Stromal cell of bone marrow (primary cell): ENCODE data around the gene HSPB1.
"Not testable (repeated sequence)": the region's sequence is repeated elsewhere in the genome, so short reads cannot be mapped to it uniquely, and the experiment has no call there.

Experiments
- DNase-seq: peaks from one replicate; pipeline ENCODE4 v3.0.0-alpha.2; 2012; ENCODE audit warnings: low read depth

The HSPB1 gene

DNA sequence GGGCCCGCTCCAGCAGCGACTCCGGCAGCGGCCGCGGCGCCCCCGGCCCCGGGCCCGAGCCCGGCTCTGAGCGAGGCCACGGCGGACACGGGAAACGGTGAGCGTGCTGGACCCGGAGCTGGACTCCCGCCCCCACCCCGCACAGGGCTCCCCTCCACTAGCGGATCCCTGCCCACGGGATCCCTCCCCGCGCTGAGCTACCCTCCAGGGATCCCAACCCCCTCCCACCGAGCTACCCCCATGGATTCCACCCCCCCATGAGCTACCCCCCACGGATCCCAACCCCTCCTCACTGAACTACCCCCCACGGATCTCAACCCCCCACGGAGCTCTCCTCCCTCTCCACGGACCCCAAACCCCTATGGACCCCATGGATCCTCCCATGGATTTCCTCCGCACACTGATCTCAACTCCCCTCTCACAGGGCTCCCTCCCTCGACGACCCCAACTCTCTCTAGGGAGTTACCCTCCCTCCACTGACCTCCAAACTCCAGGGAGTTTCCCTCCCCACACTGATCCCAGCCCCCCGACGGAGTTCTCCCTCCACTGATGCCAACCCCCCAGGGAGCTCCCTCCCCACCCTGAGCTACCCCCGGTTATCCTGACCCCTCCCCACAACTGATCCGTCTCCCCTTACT is 20.6 kb upstream of the HSPB1 start:
- DNase-seq, result no peak

DNA sequence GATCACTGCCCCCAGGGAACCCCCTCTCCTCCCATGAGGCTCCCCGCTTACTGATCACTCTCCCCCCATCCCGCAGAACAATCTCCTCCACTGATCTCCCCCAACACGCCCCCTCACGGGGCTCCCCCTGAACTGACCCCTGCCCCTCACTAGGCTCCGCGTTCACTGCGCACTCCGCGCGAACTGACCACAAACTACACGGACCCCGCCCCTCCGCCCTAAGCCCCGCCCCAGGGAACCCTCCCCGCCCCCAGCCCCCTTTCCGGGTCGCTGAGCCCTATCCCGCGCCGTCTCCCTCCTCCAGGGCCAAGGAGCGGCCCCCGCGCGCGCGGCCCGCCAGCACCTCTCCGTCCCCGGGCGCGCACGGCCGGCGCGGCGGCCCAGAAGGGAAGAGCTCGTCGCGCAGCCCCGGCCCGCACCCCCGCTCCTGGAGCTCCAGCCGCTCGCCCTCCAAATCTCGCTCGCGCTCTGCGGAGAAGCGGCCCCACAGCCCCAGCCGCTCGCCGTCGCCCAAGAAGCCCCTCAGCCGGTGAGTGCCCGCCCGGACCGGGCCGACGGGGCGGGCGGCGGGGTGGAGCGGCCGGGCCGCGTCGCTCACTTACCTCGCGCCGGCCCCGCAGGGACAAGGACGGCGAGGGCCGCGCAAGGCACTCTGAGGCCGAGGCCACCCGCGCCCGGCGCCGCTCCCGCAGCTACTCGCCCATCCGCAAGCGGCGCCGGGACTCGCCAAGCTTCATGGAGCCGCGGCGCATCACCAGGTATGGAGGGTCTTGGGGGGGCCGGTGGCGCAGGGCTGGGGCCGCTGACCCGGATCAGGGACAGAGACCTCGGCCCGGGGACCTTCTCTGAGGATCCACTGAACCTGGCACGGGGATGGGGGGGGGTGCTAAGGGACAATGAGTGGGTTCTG is 19.9 kb upstream of the HSPB1 start:
- no peak for DNase-seq

DNA sequence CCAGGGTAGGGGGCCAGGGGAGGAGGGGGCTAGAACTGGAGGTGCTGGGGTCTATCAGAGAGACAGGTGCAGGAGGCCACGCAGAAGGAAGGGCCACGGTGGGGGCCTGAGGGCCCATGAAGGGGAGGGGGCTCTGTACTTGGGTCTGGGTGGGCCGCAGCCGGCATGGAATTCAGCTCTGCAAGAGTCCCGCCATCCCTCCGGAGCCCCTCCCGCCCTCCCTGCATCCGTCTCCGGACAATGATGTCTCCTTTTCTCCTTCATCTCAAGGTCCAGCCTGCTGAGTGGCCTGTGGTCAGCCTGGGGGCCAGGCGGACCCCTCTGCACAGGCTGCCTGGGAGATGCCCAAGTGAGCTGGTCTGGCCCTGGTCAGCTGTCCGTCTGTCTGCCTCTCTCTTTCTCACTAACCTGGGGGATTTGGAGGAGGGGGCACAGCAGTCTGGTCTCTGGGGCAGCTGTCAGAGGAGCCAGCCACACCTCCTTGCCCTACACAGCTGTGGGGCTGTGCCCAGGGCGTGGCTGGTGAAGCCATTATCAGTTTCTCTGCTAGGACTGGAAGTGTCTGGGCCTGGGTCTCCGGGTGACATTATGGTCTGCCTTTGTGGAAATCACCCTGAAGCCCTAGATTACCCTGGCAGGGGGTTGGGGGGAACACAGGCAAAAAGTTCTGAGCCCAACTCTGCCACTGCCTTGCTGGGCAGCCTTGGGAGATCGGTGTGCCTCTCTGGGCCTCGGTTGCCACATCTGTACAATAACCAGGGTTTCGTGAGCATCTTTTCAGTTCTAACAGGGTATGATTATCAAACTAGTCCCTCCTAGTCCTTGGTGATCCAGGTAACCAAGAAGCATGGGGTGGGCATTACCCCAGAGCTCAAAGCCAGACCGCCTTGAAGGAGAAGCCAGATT is 19.0 kb upstream of the HSPB1 start:
- DNase-seq, result no peak

DNA sequence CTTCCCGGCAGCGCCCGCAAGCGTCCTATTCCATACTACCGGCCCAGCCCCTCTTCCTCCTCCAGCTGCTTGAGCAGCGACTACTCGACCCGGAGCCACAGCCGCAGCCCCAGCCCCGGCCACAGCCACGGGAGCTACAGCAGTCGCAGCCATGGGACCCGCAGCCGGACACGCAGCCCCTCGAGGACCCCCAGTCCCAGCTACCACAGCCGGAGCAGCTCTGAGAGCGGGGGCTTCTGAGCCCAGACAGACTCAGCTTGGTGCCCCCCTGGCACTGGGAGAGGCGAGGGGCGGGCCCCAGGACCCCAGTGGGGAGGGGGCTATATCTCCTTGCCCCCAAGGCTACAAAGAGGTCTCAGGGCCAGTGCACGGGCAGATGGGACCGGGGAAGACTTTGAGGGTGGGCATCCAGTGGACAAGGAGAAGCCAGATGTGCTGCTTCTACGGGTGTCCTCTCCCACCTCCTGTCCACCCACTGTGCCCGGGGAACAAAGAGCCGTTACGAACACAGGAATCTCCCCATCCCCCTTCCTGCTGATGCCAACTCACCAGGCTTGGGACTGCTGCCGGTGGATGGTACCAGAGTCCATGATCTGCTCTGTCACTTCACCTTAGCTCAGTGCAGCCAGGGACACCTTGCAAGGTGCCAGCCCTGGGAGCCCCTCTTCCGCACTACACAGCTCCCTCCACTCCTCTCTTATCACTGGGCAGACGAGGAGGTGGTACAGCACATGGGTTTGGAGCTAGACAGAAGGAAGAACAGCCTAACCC is 16.7 kb upstream of the HSPB1 start:
- no peak for DNase-seq

DNA sequence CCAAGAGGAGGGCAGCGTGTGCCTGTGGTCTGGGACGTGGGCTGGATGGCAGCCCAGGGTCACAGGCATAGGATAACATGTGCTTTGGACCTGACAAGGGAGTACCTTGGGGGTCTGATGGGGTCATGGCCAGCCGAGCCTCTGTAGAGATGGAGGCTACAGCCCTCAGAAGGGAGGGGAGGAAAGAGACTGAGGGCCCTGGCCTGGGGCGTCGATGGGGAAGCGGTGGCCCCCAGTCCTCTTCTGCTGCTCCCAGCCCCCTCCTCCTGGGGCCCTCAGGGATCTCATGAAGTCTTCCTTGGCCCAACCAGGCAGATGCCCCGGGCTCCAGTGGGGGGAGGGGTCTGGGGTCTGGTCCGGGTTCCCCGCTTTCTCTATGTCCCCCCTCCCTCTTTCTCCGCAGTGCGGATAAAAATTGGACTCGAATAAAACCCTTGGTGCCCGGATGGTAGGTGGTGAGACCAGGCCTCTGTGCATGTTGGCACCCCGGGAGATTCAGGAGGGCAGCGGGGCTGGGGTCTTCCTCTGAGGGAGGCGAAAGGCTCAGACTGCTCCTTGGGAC is 15.6 kb upstream of the HSPB1 start:
- DNase-seq, result no peak

DNA sequence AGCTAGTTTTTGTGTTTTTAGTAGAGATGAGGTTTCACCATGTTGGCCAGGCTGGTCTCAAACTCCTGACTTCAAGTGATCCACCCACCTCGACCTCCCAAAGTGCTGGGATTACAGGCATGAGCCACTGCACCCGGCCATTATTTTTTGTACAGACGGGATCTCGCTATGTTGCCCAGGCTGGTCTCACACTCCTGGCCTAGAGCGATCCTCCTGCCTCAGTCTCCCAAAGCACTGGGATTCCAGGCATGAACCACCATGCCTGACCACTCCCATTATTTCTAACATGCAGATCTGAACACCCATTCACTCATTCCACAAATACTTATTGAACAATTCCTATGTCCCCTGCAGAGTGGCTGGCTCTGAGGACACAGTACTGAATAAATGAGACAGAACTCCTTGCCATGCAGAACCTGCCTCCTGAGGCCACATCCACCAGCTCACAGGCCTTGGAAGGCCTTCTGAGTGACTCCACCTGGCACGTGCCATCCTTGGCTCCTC is 11.6 kb upstream of the HSPB1 start:
- not testable (repeated sequence) for DNase-seq

DNA sequence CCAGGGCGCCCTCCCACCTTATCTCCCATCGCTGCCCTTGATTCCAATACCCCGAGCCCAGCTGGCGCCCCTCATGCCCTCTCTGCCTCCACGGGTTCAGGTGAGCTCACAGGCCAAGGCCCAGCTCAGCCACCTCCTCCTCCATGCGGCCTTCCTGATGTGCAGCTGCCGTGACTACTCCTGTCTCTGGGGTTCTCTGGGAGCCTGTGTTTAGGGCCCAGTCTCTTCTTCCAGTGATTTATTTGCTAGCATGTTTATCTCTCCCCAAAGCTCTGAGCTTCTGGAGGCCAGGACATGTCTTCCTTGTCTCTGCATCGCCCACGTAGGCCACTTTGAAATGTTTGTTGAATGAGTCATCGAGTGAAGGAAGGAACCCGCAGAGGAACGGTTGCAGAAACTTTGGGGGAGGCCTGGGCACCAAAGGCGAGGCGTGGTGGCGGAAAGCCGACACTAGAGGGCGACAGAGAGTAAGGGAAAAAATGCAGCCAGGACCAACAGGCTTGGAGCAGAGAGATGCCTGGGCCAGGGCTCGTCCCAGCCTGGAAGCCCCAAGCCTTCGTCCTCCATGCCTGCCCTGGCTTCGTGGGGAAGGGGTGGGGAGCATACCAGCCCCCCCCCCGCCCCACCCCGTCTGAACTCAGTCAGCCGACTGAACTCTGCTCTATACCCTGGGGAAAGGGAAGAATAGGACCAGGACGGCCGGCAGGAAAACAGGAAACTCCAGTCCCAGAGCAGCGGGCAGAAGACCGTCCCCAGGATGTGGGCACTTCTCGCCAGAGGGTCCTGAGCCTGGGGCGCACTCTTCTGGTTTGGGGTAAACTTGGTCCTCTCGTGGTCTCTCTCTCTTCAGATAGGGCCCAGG is 10.9 kb upstream of the HSPB1 start:
- peak; percentile 93 for DNase-seq

DNA sequence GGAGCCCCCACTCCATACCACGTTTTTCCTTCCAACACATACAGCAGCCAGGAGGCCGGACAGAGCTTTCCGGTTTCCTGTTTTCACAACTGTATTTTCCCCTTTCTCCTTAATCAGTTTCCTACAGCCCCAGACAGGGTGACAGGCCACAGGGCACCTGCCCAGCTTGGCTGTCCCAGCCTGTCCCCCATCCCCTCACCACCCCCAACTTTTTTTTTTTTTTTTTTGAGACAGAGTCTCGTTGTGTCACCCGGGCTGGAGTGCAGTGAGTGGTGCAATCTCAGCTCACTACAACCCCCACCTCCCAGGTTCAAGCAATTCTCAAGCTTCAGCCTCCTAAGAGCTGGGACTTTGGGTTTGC is 10.3 kb upstream of the HSPB1 start:
- DNase-seq, result no peak

DNA sequence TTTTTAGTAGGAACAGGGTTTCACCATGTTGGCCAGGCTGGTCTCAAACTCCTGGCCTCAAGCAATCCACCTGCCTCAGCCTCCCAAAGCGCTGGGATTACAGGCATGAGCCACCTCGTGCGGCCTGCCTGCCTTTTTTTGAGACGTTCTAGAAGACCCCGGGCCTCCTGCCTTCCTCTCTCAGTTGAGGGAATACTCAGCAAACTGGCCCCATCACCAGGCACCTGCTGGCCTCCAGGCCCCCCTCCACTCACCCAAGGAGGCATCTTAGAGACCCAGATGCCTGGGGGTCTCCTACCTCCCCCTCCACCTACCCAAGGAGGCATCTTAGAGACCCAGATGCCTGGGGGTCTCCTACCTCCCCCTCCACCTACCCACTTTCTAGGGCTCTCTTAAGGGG is 9.6 kb upstream of the HSPB1 start:
- not testable (repeated sequence) for DNase-seq

DNA sequence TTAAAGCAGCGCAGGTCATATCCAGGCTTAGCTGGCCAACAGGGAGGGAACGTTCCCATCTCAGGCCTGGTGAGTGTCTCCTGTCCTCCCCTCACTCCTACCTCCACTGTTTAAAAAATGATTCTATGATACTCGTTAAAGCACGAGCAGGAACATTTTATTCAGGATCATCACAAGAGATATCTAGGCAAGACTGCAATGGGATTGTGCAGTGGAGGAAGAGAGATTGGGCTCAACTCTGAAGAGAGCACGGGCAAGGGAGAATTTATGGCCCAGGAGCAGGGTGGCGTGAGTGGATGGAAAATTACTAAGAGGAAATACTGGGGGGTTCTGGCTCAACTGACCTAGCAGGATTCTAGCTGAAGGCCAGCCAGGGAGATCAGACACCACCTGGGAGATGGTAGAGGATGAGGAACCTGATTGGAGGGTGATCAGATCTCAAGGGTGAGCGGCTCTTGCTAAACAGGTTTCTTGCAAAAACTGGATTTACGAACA is 9.0 kb upstream of the HSPB1 start:
- no peak for DNase-seq

DNA sequence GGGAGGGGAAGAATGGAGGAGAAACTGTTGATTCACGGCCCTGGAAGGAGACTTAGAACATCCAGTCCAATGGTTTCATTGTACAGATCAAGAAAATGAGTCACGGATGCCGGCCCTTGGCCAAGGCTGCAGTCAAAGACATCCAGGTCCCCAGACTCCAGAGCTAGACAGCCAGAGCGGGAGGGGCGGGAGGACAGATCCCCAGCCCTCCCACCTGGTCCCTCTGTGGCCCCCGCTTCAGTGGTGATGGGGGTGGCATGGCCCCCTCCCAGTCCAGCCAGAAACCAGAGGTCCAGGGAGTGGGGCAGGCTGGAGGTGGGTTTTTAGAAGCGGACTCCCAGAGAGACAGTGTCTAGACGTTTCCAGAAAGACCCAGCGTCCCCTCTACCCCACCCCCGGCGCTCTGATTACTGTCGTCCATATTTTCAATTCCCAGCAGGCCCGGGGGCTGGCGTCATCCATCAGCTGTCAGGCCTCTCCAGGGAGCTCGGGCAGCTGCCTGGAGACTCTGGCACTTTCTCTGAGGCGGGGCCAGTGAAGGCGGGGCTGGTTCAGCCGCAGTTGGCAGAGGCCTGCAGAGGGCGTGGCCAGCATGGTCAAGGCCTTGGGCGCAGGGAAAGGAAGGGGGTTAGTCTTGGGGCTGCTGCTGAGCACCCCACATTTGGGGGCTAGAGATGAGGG is 8.0 kb upstream of the HSPB1 start:
- DNase-seq, result peak; percentile 91

DNA sequence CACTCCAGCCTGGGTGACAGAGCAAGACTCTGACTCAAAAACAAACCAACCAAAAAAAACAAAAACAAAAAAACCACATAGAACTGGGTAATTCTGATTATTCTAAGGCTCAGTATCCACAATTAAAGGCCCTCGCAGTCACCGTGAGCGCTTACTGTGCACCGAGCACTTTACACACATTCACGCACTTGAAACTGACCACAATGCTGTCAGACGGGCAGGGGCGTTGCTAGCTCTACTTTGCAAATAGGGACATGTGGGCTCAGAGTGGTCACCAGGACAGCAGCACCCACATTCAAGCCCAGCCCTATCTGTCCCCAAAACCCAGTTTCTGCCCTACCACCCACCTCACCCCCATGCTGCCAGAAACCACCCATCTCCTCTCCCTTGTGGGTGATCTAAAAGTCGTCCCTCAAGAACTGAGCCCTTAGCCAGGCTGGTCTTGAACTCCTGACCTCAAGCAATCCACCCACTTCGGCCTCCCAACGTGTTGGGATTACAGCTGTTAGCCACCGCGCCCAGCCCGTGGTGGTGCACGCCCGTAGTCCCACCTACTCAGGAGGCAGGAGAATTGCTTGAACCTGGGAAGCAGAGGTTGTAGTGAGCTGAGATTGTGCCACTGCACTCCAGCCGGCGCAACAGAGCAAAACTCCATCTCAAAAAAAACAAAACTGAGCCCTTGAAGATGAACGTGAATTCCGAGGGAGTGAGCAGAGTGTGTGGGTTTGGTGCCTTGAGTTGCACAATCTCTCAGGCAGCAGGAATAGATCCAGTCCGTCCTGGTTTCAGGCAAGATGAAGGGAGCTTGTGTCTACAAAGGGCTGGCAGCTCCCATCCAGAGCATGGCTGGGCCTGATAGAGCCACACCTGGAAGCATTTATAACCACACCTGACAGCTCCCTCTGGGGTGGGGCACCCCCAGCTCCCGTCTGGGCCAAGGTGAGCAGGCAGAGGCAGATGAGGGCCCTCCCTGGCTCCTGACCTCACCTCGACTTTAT is 5.4 kb upstream of the HSPB1 start:
- peak; percentile 90 for DNase-seq

DNA sequence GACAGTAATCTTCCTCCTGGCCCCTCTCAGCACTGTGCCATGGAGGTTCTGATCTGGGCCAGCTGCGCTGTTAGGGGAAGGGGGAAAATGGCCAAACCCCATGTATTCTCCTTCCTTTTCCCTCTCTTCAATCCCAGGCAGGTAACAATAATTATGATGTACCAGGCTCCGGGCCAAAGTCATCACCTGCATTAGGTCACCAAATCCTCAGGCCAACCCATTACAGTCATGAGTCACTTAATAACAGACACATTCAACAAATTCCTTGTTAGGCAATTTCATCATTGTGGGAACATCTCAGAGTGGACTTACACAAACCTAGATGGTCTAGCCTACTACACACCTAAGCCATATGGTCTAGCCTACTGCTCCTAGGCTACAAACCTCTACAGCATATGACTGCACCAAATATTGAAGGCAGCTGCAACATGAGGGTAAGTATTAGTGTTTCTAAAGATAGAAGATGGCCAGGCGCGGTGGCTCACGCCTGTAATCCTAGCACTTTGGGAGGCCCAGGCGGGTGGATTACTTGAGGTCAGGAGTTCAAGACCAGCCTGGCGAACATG is 2.2 kb upstream of the HSPB1 start:
- DNase-seq, result no peak

DNA sequence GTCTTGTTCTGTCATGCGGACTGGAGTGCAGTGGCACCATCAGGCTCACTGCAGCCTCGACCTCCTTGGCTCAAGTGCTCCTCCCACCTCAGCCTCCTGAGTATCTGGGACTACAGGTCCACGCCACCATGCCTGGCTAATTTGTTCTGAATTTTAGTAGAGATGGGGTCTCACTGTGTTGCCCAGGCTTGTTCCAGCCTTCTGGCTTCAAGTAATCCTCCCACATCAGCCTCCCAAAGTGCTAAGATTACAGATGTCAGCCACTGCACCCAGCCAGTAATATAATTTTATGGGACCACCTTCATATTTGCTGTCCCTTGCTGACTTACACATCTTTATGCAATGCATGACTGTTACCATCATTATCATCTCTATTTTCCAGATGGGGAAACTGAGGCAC is 1.5 kb upstream of the HSPB1 start:
- no peak for DNase-seq

DNA sequence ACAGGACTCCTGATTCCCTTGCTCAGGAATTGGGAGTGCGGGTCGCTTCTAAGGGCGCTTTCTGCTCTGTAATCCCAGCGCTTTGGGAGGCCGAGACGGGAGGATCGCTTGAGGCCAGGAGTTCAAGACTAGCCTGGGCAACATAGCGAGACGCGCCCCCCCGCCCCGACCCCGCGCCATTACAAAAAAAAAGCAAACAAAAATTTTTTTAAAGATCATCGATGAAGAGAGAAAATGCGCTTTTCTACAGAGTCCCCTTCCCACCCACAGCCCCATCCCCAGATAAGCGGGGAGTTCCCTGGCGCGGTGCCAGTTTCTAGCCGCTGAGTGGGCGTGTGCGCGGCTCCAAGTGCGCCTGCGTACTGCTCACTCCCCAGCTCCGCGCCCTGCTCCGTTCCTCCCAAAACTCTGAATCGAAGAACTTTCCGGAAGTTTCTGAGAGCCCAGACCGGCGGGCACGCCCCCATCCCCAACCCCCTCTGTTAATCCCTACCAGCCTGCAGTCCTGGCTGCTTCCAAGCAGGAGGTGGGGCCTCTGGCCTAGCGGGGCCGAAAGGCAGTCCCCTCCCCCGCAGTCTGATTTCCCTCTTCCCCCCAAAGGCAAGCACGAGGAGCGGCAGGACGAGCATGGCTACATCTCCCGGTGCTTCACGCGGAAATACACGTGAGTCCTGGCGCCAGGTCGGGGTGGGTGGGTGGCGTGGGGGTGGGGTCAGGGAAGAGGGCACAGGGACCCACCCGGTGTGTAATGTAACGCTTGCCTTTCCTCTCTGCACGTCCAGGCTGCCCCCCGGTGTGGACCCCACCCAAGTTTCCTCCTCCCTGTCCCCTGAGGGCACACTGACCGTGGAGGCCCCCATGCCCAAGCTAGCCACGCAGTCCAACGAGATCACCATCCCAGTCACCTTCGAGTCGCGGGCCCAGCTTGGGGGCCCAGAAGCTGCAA is 1.0 kb downstream of the HSPB1 start:
- DNase-seq, result peak; percentile 86

DNA sequence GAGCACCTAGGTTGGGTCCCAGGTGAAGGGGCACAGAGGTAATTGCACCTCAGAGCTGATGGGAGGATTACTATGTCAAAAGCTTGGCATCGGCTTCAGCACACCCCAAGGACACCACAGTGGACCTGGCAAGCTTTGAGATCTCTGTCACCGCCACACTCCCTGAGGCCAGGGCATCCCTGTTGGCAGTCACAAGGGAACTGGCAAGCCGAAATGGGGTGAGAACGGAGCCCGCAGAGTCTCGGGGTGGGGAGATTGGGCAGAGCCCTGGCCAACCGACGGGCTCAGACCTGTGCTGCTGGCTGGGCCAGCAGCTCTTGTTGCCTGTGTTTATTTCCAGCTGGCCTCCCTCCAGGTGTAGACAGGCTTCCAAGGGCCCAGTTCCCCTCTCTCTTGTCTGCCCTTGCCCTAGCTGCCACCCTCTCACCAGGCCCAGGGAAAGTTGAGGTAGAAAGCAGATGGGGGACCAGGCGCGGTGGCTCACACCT is 2.5 kb downstream of the HSPB1 start:
- DNase-seq, result no peak

DNA sequence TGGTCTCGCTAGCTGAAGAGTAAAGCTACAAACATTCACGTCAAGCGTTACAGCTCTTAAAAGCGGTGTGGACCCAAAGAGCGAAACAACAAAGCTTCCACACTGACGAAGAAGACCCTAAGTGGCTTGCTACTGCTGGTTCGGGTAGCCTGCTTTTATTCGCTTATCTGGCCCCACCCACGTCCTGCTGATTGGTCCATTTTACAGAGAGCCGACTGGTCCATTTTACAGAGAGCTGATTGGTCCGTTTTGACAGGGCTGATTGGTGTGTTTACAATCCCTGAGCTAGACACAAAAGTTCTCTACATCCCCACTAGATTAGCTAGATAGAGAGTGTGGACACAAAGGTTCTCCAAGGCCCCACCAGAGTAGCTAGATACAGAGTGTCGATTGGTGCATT is 6.4 kb downstream of the HSPB1 start:
- DNase-seq, result not testable (repeated sequence)
